ENCODE data around the gene FGD1. TPM values are rescaled to one million over a fixed set of nuclear protein-coding genes. Genes with fewer than 3 reads are reported as not detected.

FGD1 gene
- polyA plus RNA-seq, 4 donors: 16.4 to 25.9 (median 21.7) TPM

- DNase-seq (ENCODE audit: low read depth in 4 of 4, low spot score in 2 of 4): no peak
Measured at GRCh38 chrX:54411732-54412131, 84.3 kb downstream of the FGD1 start.

GRCh38 chrX:54407266-54407665 is 88.8 kb downstream of the FGD1 start:
- DNase-seq (ENCODE audit: low read depth in 4 of 4, low spot score in 2 of 4): no peak

- DNase-seq (ENCODE audit: low read depth in 4 of 4, low spot score in 2 of 4): no peak
Measured at GRCh38 chrX:54397113-54397512, 98.9 kb downstream of the FGD1 start.

Other genes with a start within 250 kb of the FGD1 start
- 1 to 10 TPM; 3.7 to 6.4 (median 5.1) TPM for gene WNK3, start 138.2 kb downstream of the FGD1 start, polyA plus RNA-seq (ENCODE audit: insufficient read length in 4 of 4)
- 10 to 100 TPM; 50.8 to 55.5 (median 54.7) TPM for gene TSR2, start 55.8 kb downstream of the FGD1 start, polyA plus RNA-seq (ENCODE audit: insufficient read length in 4 of 4)
- gene GNL3L, start 34.0 kb upstream of the FGD1 start, polyA plus RNA-seq (ENCODE audit: insufficient read length in 4 of 4): 10 to 100 TPM; 14.1 to 24.3 (median 17.8) TPM